ENCODE data around the gene ABCC4.

DNA sequence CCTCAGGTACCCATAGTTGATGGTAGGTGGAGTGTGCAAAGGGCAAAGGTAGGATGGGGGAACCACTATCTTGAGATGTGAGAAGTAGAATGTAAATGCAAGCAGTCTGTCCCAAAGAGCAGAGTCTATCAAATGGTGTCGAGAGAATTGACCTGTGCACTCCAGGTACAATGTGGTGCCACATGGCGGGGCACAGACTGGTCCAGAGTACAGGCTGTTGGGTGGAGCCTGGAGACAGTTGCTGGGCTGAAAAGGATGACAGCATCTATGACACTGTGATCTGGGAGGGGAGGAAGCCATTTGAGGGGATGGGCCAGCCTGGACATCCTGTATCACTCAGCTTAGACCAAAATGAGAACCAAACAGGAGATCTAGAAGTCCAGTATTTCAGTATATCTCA, 180.6 kb downstream of the ABCC4 start:
- TF ChIP-seq, protein P1, sequence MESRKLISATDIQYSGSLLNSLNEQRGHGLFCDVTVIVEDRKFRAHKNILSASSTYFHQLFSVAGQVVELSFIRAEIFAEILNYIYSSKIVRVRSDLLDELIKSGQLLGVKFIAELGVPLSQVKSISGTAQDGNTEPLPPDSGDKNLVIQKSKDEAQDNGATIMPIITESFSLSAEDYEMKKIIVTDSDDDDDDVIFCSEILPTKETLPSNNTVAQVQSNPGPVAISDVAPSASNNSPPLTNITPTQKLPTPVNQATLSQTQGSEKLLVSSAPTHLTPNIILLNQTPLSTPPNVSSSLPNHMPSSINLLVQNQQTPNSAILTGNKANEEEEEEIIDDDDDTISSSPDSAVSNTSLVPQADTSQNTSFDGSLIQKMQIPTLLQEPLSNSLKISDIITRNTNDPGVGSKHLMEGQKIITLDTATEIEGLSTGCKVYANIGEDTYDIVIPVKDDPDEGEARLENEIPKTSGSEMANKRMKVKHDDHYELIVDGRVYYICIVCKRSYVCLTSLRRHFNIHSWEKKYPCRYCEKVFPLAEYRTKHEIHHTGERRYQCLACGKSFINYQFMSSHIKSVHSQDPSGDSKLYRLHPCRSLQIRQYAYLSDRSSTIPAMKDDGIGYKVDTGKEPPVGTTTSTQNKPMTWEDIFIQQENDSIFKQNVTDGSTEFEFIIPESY (IDR thresholded peaks at IDR 0.05), result no peak
- TF ChIP-seq, protein P2, sequence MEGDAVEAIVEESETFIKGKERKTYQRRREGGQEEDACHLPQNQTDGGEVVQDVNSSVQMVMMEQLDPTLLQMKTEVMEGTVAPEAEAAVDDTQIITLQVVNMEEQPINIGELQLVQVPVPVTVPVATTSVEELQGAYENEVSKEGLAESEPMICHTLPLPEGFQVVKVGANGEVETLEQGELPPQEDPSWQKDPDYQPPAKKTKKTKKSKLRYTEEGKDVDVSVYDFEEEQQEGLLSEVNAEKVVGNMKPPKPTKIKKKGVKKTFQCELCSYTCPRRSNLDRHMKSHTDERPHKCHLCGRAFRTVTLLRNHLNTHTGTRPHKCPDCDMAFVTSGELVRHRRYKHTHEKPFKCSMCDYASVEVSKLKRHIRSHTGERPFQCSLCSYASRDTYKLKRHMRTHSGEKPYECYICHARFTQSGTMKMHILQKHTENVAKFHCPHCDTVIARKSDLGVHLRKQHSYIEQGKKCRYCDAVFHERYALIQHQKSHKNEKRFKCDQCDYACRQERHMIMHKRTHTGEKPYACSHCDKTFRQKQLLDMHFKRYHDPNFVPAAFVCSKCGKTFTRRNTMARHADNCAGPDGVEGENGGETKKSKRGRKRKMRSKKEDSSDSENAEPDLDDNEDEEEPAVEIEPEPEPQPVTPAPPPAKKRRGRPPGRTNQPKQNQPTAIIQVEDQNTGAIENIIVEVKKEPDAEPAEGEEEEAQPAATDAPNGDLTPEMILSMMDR (IDR thresholded peaks at IDR 0.05; ENCODE audit: low read depth, low read length, missing input control), result no peak
- TF ChIP-seq, protein P3, sequence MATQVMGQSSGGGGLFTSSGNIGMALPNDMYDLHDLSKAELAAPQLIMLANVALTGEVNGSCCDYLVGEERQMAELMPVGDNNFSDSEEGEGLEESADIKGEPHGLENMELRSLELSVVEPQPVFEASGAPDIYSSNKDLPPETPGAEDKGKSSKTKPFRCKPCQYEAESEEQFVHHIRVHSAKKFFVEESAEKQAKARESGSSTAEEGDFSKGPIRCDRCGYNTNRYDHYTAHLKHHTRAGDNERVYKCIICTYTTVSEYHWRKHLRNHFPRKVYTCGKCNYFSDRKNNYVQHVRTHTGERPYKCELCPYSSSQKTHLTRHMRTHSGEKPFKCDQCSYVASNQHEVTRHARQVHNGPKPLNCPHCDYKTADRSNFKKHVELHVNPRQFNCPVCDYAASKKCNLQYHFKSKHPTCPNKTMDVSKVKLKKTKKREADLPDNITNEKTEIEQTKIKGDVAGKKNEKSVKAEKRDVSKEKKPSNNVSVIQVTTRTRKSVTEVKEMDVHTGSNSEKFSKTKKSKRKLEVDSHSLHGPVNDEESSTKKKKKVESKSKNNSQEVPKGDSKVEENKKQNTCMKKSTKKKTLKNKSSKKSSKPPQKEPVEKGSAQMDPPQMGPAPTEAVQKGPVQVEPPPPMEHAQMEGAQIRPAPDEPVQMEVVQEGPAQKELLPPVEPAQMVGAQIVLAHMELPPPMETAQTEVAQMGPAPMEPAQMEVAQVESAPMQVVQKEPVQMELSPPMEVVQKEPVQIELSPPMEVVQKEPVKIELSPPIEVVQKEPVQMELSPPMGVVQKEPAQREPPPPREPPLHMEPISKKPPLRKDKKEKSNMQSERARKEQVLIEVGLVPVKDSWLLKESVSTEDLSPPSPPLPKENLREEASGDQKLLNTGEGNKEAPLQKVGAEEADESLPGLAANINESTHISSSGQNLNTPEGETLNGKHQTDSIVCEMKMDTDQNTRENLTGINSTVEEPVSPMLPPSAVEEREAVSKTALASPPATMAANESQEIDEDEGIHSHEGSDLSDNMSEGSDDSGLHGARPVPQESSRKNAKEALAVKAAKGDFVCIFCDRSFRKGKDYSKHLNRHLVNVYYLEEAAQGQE (IDR thresholded peaks at IDR 0.05), result no peak
- TF ChIP-seq YY1 (IDR thresholded peaks at IDR 0.05), result no peak
- no peak for TF ChIP-seq JUND (IDR thresholded peaks at IDR 0.05)
- TF ChIP-seq, protein P4, sequence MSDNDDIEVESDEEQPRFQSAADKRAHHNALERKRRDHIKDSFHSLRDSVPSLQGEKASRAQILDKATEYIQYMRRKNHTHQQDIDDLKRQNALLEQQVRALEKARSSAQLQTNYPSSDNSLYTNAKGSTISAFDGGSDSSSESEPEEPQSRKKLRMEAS (IDR thresholded peaks at IDR 0.05), result no peak
- no peak for TF ChIP-seq TAF1 (conservative IDR thresholded peaks at IDR 0.05)
- no peak for TF ChIP-seq SP1 (IDR thresholded peaks at IDR 0.05)
- TF ChIP-seq RAD21 (IDR thresholded peaks at IDR 0.05), result no peak
- TF ChIP-seq GABPA (IDR thresholded peaks at IDR 0.05 in 1 of 2, conservative IDR thresholded peaks at IDR 0.05 in 1 of 2), result no peak
